ENCODE data around the gene EXOC6B.

The EXOC6B gene

GRCh38 chr2:72825257-72826155 is at the start of gene EXOC6B:
EXOC6B (minus strand) TSS chr2:72826033.
- POLR2A ChIA-PET (ENCODE audit: low non-redundant PET): no interaction called here
- H3K27ac ChIP-seq: peak within 1 kb of the TSS; percentile 81
- DNase-seq (ENCODE audit: low spot score): peak; percentile 89
- CTCF ChIA-PET: no interaction called here
- TF ChIP-seq, protein P1, sequence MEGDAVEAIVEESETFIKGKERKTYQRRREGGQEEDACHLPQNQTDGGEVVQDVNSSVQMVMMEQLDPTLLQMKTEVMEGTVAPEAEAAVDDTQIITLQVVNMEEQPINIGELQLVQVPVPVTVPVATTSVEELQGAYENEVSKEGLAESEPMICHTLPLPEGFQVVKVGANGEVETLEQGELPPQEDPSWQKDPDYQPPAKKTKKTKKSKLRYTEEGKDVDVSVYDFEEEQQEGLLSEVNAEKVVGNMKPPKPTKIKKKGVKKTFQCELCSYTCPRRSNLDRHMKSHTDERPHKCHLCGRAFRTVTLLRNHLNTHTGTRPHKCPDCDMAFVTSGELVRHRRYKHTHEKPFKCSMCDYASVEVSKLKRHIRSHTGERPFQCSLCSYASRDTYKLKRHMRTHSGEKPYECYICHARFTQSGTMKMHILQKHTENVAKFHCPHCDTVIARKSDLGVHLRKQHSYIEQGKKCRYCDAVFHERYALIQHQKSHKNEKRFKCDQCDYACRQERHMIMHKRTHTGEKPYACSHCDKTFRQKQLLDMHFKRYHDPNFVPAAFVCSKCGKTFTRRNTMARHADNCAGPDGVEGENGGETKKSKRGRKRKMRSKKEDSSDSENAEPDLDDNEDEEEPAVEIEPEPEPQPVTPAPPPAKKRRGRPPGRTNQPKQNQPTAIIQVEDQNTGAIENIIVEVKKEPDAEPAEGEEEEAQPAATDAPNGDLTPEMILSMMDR (conservative IDR thresholded peaks at IDR 0.05; ENCODE audit: low read depth): no peak

- DNase-seq (ENCODE audit: low spot score): no peak
- ChIA-PET CTCF (no interaction called here), POLR2A (ENCODE audit: low non-redundant PET) (no interaction called here)
- TF ChIP-seq, protein P1 (conservative IDR thresholded peaks at IDR 0.05; ENCODE audit: low read depth): no peak
- H3K27ac ChIP-seq: no peak overlapping the region
Measured at GRCh38 chr2:72871880-72872279, 46.0 kb upstream of the EXOC6B start.

DNA sequence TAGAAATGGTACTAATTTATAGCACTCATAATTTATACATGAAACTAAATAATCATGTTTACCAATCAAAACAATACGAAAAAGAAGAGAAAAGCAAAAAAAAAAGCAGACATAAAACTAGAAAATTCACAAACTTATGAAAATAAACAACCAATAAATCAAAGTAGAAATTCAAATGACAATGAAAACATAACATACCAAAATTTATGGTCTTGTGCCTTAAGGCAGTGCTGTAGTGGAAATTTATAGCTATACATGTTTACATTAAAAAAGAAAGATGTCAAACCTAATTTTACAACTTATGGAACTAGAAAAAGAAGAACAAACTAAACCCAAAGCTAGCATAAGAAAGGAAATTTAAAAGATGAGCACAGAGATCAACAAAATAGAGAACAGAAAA is 45.2 kb upstream of the EXOC6B start:
- ChIA-PET CTCF (interaction anchor here (0.7 to 1.5 kb wide), 3 partner anchors 17 to 152 kb away, joined by 3 to 7 read pairs (median 7); partner anchors contain the start of gene SPR), POLR2A (ENCODE audit: low non-redundant PET) (no interaction called here)
- DNase-seq (ENCODE audit: low spot score): no peak
- H3K27ac ChIP-seq: no peak overlapping the region
- TF ChIP-seq, protein P1 (conservative IDR thresholded peaks at IDR 0.05; ENCODE audit: low read depth): no peak

GRCh38 chr2:72864500-72864899 is 38.7 kb upstream of the EXOC6B start:
- no peak overlapping the region for H3K27ac ChIP-seq
- ChIA-PET CTCF (no interaction called here), POLR2A (ENCODE audit: low non-redundant PET) (no interaction called here)
- DNase-seq (ENCODE audit: low spot score): peak; percentile 92
- TF ChIP-seq, protein P1 (conservative IDR thresholded peaks at IDR 0.05; ENCODE audit: low read depth): no peak

- TF ChIP-seq, protein P1 (conservative IDR thresholded peaks at IDR 0.05; ENCODE audit: low read depth): no peak
- no peak overlapping the region for H3K27ac ChIP-seq
- CTCF ChIA-PET: interaction anchor here (0.5 to 1.5 kb wide), 12 partner anchors 41 to 1495 kb away, joined by 3 to 7 read pairs (median 3); no protein-coding TSS in a partner anchor
- POLR2A ChIA-PET (ENCODE audit: low non-redundant PET): no interaction called here
- DNase-seq (ENCODE audit: low spot score): no peak
Measured at GRCh38 chr2:72863046-72863445, 37.2 kb upstream of the EXOC6B start.

- H3K27ac ChIP-seq: no peak overlapping the region
- POLR2A ChIA-PET (ENCODE audit: low non-redundant PET): no interaction called here
- DNase-seq (ENCODE audit: low spot score): peak; percentile 95
- CTCF ChIA-PET: interaction anchor here (0.5 to 1.5 kb wide), 17 partner anchors 25 to 1494 kb away, joined by 3 to 7 read pairs (median 3); partner anchors contain the start of gene SPR
- TF ChIP-seq, protein P1 (conservative IDR thresholded peaks at IDR 0.05; ENCODE audit: low read depth): peak; percentile 97
Measured at GRCh38 chr2:72862239-72862988, 36.6 kb upstream of the EXOC6B start.
